Umbilical cord (tissue), 2 donors: ENCODE results near the gene HOXB7. TPM values are rescaled to one million over a fixed set of nuclear protein-coding genes. Genes with fewer than 3 reads are reported as not detected.

ENCODE experiments used
- DNase-seq: peaks from one replicate; pipeline ENCODE4 v3.0.0-alpha.2; 2015; ENCODE audit warnings: low spot score
- total RNA-seq: library from RNA; depleted of rRNA; stranded (reverse); fragments of >200 nt; gene quantifications from one replicate; pipeline ENCODE4 v1.2.3, GENCODE V29; 2014; ENCODE audit warnings: low replicate concordance; ENCODE audit not compliant: insufficient read depth

The HOXB7 gene
- total RNA-seq, 1 donor from 2014 or later, result 0.96 TPM

DNA sequence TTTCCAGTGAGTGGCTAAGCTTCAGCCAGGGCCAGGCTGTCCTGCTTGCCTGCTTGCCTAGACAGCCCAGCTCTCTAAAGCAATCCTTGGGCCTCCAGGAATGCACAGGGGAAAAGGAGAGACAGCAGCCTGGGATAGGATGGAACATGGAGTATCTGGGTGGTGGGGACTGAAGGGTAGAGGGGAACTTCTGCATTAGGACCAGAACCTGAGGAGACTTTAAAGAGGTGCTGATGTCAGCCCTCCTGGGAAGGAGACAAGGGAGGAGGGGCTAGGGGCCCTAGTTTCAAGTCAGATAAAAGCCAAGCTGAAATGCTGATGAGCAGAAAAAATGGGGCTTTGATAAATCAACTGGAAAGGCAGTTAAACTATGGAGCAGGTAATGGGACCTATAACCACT is 1.8 kb downstream of the HOXB7 start:
- no peak for DNase-seq

DNA sequence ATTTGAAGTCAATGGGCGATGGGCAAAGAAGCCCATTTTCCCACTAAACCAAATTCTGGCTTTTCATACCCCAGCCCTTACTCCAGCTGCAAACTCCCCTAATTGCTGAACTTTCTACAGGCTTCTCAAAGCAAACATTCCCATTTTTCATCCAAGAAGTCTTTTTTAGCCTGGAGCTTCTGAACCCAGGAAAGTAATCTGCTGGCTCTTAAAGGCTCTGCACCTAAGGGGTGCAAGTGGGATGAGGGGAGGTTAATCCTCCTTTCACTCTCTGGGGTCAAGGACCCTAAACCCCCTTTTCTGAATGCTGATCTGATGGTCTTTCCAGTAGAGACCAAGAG is 2.4 kb downstream of the HOXB7 start:
- no peak for DNase-seq

DNA sequence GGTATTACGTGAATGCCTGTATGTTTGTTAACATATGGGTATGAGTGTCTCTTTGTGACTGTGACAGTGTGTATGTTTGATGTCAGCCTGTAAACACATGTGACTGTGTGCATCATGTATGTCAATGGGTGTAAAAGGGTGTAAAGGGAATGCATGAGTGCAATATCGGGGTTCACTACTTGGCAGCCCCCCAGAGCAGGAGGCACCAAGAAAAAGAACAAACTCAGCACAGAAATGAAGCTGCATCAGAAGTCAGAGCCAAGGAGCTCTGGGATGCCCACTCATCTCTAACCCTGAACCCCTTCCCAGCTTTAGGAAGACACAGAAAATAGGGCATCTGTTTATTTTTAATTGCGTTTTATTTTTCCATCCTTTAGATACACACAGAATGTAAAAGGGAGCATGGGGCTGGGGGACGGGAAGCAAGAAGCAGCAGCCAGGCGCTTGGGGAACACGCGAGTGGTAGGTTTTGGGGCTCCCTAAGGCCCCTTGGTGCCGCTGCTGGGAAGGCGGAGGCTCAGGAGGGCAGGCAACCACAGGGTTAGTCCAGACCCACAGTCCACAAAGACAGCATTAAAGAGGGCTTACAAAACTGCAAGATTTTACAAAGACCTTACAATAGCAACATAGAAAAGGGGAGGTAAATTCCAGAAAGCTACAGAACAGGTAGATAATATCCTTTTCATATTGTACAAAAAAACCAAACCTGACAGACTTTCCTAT is 3.8 kb downstream of the HOXB7 start:
- DNase-seq, result no peak

DNA sequence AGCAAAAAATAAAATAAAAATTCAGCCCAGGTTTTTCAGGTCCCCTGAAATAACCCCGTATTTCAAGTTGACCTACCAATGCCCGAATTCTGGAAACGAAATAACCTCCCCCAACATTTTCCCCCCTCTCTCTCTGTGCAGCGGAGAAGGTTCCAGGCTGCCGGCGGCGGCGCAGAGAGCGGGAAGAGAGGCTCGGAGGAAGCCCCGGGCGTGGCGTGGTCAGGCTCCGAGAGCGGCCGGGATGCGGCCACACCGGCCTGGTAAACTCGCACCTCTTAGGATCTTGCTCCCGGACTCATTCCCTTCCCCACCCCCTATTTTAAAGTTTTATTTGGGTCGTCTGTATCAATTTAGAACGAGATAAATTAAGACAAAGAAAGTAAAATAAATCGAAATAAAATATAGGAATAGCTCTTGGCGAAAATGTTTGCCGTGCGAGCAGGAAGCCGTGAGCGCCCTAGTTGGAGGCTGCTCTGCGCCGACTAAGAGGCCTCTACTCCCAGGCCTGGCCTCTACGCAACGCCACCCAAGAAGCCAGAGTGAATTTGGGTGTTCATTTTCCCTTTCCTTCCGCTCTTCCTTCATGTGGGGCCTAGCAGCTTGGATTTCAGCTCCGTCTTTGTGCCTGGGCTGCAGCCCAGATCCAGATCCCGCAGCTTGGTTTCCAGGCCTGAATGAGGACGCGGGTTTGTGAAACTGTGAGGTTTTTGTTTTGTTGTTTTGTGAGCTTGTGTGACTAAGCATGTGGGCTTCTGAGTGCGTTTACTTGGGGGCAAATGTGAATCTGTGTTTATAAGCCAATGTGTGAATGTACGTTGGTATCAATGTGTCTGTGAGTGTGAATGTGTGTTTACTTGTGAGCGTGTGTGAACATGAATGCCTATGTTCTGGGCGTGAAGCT is 4.6 kb downstream of the HOXB7 start:
- no peak for DNase-seq

DNA sequence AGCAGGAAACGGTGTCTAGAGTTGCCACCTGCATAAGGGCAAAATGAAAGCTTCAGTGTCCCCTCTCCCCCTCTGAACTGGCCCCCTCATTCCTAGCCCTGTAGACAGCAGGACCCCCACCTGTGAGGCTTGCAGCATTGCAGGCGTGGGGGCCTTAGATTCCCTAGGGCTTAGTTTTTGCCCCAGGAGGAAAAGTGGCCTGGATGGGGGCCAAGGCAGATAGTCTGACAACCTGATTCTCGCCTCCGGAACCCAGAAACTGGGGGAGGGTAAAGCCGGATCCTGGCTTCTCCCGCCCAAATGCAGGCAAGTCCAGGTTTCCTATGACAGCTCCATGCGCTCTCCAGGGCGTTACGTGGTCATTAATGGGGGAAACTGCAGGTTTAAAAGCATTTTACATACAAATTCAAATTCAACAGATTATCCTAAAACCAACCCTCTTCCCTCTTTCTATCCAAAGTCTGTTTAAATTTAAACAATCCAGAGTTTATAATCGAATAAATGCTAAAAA is 5.4 kb downstream of the HOXB7 start:
- DNase-seq, result no peak

DNA sequence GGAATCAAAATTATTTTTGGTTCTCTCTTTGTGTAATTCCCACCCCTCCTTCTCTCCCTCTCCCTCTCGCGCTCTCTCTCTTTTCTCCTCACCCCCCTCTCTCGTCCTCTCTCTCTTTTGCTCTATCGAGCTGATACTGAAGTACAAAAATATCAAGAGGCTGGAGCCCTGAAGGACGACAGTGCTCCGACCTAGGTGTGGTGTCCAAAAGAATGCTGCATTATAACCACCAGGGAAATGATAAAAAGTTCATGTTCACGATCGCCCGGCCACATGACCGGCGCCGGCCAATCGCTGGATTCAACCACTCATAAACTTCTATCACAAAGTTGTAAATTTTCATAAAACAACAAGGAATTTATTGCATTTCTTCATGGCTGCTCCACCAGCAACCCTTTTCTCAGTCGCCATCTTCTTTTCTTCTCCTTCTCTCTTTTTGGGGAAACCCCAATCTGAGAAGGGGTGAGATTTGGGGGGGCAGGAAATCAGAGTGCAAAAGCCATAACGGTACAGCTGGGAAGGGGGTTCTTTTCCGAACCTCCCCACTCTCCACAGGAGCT is 6.0 kb downstream of the HOXB7 start, which contains the start of gene HOXB6:
Gene HOXB6, minus strand, starts transcription at position 217 of the 560 bp plus-strand sequence. CDS start 6,836 bp downstream, outside the sequence.
- DNase-seq, result peak; percentile 69

DNA sequence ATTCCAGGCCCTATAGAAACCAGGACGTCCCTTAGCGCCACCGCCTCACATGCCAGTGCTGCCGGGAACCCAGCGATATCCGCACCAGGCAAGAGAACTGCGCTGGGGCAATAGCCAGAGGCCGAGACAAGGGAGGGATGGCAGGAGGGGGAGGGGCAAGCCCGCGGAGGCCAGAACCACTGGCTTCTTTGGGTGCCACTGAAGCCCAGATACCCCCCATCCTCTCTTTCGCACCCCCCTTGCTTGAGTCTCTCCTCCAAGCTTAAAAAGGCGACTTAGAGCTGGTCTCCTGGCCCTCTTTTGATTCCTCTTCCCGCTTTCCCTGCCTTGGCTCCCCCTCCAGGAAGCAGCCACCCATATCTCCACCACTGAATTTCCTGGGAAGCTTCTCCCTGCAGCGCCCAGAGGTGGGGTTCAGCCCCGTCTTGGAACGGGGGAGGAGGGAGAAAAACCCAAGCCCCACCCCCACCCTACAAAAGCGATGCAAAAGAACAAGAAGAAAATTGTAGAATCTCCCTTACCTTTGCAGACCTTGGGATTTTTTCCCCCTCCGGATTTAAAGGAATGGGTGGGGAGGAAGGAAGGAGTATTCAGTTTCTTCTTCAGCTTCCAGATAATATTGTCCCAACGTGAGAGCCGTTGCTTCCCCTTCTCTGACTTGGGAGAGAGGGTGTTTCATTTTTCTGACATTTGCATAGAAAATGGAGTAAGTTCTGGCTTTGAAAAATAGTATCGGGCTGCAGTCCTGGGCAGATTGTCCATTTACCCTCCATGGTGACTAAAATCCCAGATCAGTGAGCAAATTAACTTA is 6.7 kb downstream of the HOXB7 start:
- DNase-seq, result peak; percentile 66

DNA sequence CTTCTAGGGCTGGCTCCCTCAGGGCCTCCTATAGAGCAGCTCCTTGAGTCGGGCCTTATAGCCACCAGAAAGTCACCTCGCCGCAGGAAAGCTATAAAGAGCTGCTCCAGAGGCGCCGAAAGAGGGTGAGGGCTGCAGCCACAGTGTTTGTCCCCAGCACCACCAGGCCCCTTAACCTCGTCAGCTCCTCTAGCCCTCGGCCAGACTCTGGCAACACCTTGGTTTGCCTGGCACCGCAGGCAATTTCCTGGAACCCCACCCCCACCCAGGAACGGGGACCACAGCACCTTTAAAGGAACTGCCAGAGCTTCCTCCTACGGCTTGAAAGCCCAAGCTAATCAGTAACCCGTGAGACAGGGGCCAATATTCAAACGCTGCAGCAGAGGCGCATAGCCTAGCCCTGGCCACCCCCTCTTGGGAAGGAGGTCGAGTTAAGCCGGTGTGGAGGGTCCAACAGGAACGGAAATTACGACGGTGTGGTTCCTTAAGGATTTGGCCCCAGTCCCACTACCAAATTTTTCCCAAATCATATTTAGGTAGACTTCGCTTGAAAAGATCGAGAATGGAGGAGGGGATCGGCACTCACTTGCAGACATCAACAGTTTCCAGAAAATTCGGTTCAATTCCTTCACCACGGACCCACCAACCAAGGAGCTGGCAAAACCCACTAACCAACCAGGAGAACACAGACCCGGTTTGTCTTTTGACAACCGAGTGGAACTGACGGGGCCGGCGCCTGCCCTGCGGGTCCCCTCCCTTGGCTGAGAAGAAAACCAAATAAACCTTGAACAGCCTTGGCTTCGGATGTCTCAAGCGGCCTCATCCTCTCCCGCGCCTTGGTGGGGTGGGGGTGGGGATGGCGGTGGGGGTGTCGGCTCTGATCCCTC is 9.0 kb downstream of the HOXB7 start:
- no peak for DNase-seq

DNA sequence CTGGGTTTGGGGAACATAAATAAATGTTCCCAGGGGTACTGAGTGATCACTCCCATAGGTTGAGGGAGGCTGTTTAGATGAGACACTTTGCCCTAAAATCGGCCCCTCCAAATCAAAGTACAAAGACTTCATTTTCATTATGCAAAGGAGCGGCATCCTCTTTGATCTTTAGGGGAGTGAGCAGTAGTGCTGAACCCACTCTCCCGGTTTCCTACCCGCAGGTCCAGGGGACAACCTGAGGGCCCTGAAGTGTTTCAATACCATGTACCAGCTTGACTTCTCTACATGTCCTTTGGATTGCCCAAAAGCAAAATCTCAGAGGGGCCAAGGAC is 9.6 kb downstream of the HOXB7 start:
- DNase-seq, result no peak

DNA sequence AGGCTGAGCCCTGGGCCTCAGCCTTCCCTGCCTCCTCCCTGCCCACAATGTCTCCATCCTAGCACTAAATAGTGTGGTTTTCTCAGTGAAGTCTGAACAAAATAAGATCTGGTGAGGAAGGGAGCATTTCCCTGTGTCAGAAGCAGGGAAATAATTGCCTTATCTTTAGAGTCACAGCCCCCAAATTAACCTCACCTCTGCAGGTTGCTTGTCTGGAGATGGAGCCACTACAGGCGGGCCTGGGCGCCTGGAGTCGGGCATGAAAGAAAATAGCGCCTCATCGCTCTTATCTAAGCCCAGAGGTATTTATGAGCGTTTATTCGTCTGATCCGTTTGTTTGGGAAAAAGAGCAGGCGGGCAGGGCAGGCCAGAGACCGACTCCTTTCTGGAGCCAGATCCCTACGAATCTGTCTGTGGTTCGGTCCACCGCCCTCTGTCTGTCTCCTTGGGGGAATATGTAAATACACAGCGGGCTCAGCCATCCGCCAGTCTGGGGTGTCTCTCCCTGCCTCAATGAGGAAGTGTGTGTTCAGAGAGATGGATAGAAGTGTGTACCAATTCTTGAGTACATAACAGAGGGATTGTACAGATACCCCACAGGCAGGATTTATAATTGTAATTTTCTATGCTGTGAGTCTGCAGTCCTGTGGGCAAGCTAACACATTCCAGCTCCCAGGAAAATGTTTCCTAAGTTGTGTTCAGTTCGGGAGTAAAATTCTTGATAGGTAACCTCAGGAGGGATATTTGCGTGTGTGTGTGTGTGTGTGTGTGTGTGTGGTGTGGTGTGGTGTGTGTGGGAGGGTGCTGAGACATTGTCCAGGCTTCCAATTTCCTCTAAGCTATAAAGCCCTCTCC is 10.3 kb downstream of the HOXB7 start:
- DNase-seq, result no peak

DNA sequence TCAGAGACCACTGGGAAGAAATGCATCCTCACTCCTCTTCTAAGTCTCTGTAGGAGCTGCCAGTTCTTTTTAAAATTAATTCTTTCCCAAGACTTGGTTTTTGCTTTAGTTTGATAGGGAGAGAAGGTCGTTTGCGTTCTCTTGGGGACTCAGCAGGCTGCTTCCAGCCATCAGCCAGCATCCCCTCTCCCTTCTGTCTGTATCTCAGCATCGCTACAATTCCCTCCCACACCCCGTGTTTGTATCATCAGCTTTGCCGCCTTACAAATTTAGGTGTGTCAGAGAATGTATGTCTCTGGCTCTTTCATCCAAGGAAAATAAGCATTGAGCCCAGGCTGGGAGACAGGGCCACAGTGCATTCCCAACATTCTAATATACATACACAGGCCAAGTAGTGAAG is 11.5 kb downstream of the HOXB7 start:
- DNase-seq, result no peak

DNA sequence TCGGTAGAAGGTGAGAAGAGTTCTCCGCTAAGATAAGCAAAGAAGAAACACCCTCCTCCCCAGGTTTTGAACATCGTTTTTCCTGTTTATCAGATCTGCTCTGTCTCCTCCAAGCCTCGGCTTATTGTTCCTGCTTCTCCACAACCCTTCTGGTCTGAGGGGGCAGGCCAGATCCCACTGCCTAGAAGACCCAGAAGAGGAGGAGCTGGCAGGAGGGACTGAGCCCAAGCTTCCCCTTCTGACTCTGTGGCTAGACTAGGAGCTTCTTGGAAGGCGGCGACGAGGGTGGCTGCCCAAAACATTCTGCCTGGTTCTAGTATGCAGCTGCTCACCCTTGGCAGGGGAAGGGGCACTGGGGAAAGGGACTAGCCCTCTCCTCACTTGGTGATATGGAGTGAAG is 12.1 kb downstream of the HOXB7 start:
- no peak for DNase-seq

DNA sequence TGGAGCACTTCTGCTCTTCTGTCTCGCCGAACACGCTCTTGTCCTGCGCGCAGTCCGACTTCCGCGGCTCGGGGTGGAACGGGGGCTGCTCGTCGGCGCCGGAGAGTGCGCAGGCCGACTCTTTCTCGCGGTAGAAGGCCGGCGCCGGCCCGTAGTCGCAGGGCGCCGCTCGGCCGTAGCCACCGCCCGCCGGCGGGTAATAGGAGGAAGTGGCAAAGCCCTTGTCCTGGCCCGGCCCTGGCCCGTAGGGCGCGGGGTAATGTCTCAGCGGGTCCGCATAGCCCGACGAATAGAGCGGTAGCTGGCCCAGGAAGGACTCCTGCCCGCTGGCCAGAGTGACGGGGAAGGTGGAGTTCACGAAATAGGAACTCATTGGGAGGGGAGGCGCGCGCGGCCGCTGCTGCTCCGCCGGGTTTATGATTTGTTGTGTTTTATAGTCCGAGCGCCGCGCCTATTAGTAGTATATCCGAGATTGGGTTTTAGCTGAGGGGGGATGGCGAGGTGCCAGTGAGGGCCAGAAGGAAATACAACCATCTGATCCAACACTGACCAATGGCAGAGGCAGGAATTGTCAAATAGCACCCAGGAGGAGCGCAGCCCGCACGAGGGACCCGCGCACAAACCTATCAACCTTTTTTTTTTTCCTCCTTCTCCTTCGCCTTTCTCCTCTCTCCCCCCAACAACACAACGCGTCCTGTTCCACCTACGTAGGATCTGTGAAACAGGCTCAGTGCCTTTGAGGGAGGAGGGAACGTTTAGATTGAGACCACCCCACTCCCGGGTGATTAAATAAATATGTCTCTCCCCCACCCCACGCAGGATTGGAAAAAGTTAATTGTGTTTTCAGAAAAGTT is 12.8 kb downstream of the HOXB7 start:
- DNase-seq, result no peak

DNA sequence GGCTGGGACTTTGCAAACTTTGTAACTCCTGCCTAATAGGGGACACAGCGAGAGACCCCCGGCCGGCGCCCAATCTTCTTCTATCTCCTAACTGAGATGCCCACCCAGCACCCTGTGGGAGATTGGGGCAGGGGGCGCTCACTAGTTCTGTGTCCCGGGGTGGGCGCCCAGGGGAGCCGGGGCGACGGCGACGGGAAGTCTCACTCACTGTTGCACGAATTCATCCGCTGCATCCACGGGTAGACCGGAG is 13.4 kb downstream of the HOXB7 start:
- no peak for DNase-seq

DNA sequence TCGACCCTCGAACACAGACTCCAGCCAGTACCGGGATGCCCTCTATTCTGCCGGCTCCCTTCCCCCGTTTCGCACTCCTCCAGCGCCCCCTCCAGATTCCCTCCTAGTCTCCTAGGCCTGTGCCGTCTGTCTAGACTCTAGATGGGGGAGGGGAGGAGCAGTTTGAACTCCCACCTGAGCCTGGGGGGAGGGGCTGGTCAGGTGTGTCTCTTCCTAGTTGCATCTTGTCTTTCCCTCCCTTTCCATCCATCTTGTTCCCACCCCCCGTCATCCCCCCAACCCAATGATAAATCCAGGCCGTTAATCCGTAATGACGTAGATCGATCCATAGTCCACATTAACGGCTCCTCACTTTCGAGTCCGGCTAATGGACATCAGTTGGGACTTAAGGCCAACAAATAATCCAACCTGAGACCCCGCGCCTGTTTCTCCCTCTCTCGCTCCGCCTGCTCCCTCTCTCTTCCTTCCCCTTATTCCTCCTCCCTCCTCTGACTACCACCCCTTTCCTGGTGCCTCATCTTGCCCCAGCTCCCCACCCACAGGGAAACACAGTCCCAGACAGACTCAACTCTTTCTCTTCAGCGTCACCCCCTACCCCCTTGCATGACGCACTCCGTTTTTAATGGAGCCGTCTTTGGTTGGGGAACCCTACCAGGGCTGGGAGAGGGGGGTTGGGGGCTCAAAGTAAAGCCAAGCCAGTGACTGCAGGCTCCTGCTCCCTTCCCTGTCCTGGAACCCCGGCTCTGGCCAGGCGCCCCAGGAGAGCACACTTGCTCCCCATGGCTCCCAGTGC is 13.9 kb downstream of the HOXB7 start:
- no peak for DNase-seq

DNA sequence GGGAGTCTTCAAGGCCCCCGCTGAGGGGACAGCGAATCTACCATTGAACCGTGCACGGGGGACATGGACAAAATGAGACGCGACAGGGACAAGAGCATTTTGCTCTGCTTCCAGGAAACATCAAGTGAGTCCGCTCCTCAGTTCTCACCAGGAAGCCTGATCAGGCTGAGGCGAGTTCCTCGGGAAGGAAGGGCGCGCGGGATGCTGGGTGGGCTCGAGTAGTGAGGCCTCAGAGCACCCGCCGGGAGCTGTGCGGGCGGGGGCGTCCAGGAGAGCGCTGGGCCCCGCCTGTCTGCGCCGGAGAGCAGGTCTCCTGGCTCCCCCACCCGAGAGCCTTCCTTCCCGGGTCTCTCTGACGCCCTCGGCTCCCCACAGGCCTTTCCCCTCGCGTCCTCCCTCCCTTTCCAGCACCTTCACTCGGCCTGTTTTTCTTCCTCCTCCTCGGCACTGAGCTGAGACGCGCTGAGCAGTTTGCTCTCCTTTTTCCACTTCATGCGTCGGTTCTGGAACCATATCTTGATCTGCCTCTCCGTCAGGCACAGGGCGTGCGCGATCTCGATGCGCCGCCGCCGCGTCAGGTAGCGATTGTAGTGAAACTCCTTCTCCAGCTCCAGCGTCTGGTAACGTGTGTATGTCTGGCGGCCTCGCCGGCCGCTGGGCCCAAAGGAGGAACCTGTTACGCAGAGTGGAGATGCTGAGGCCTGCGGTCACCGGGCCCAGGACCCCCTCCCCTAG is 14.7 kb downstream of the HOXB7 start:
- no peak for DNase-seq

DNA sequence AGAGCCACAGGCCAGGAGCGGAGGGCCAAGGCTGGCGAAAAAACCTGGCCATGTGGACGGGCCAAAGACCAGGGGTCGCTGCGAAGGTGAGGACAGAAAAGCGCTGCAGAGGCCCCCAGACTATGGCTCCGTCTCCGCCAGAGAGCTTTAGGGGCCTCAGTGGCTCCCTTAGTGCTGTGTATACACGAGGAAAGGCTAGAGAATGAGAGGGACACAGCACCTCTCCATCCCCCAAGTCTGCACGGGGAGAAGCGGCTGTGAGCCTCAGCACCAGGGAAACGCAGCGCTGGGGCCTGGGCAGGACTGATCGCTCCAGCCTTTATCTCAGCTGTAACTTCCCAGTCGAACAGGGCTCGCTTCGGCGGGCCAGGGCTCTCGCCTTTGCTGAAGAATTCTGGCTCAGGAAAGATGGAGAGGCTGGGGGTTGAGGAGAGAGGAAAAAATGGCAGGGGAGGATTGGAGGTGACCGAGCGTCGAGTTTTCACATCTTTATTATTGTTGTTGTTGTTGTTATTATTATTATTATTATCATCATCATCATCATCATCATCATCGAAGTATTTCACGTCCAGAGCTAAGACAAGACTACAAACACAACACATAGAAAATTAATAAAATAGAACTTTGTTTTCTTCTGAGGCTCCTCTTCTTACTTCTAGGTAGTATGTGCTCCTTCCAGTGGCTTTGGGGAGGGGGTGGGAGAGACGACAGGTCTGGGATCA is 15.4 kb downstream of the HOXB7 start:
- no peak for DNase-seq
